ENCODE results near the gene MAPRE3. TPM values are rescaled to one million over a fixed set of nuclear protein-coding genes. Genes with fewer than 3 reads are reported as not detected.

The MAPRE3 gene
- total RNA-seq, 1 donor from 2014 or later: 14.4 TPM

DNA sequence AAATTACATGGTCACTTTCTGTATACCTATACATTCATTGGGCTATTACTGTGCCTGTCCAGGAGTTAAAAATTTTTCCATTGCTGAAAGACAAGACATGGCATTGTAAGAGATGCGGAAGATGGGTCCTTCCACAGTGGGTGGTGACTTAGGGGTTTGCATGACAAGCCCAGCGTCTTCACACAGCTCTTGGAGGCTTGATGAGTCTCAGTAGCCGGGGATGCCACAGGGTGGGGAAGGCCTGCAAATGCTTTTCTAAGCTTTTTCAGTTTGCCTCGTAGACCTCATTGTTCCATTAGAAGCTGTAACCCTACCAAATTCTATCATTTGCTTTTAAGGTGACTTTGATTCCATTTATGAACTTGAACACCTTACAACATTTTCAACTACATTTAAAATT lies 18.1 kb upstream of the MAPRE3 start:
- H3K4me3 Mint-ChIP-seq: no peak overlapping the region
- no peaks in the 10 kb centered on the region for H3K36me3 Mint-ChIP-seq
- H3K9me3 Mint-ChIP-seq: no peaks in the 10 kb centered on the region
- no peaks in the 10 kb centered on the region for H3K4me1 Mint-ChIP-seq (ENCODE audit: unreplicated experiment)
- H3K27me3 Mint-ChIP-seq: peaks cover 34% of the 10 kb centered on the region
- DNase-seq (ENCODE audit: extremely low spot score, unreplicated experiment): no peak
- H3K27ac Mint-ChIP-seq: no peak overlapping the region
- no peak for TF ChIP-seq CTCF (conservative IDR thresholded peaks at IDR 0.05)

- no peak overlapping the region for H3K27ac Mint-ChIP-seq
- no peak for TF ChIP-seq CTCF (conservative IDR thresholded peaks at IDR 0.05)
- no peak for DNase-seq (ENCODE audit: extremely low spot score, unreplicated experiment)
- H3K4me1 Mint-ChIP-seq (ENCODE audit: unreplicated experiment): no peaks in the 10 kb centered on the region
- H3K36me3 Mint-ChIP-seq: no peaks in the 10 kb centered on the region
- H3K27me3 Mint-ChIP-seq: peaks cover 49% of the 10 kb centered on the region
- H3K9me3 Mint-ChIP-seq: no peaks in the 10 kb centered on the region
- H3K4me3 Mint-ChIP-seq: no peak overlapping the region
These were observed 16.3 kb upstream of the MAPRE3 start for GRCh38 chr2:26954135-26954534.

DNA sequence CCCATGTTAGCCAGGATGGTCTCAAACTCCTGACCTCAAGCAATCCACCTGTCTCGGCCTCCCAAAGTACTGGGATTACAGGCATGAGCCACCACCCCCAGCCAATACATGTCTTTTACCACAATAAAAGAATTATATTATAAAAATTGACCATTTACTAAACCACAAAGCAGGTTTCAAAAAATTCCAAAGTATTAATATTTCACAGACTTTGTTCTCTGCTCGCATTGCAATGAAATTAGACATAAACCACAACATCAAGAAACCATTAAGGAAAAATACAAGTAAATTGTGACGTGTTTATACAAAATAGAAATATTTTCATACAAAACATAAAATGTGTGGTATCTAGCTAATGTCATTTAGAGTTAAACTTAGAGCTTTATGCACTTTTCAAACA lies 13.4 kb upstream of the MAPRE3 start:
- no peak for TF ChIP-seq CTCF (conservative IDR thresholded peaks at IDR 0.05)
- DNase-seq (ENCODE audit: extremely low spot score, unreplicated experiment): no peak
- Mint-ChIP-seq H3K4me3 (no peak overlapping the region), H3K27ac (no peak overlapping the region), H3K27me3 (peaks cover 75% of the 10 kb centered on the region), H3K36me3 (no peaks in the 10 kb centered on the region), H3K4me1 (ENCODE audit: unreplicated experiment) (no peaks in the 10 kb centered on the region), H3K9me3 (no peaks in the 10 kb centered on the region)

GRCh38 chr2:26957534-26957933 lies 12.9 kb upstream of the MAPRE3 start:
- H3K4me1 Mint-ChIP-seq (ENCODE audit: unreplicated experiment): no peaks in the 10 kb centered on the region
- H3K27ac Mint-ChIP-seq: no peak overlapping the region
- no peaks in the 10 kb centered on the region for H3K9me3 Mint-ChIP-seq
- peak; percentile 3 for DNase-seq (ENCODE audit: extremely low spot score, unreplicated experiment)
- no peak overlapping the region for H3K4me3 Mint-ChIP-seq
- H3K36me3 Mint-ChIP-seq: no peaks in the 10 kb centered on the region
- no peak for TF ChIP-seq CTCF (conservative IDR thresholded peaks at IDR 0.05)
- H3K27me3 Mint-ChIP-seq: peaks cover 75% of the 10 kb centered on the region

DNA sequence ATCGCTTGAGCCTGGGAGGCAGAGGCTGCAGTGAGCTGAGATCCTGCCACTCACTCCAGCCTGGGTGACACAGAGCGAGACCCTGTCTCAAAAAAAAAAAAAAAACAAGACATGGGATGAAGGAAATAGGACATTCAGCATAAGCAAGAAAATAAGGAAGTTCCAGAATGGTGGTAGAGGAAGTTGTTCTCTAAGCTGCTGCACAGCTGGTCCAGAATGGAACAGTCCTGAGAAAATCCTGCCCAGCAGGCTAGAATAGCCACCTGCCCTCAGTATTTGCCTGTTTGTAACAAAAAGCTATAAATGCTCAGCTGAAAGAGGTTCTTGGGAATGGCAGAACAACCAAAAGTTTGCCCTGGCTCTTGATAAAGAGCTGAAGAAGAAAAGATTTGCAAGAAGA lies 11.1 kb upstream of the MAPRE3 start:
- H3K4me3 Mint-ChIP-seq: no peak overlapping the region
- TF ChIP-seq CTCF (conservative IDR thresholded peaks at IDR 0.05): no peak
- peaks cover 68% of the 10 kb centered on the region for H3K27me3 Mint-ChIP-seq

More for the DNA sequence above, 11.1 kb upstream of the MAPRE3 start:
- no peaks in the 10 kb centered on the region for H3K4me1 Mint-ChIP-seq (ENCODE audit: unreplicated experiment)
- no peaks in the 10 kb centered on the region for H3K36me3 Mint-ChIP-seq
- H3K9me3 Mint-ChIP-seq: no peaks in the 10 kb centered on the region
- peak; percentile 34 for DNase-seq (ENCODE audit: extremely low spot score, unreplicated experiment)
- H3K27ac Mint-ChIP-seq: no peak overlapping the region

All from type B pancreatic cell (in vitro differentiated cells).